Kidney (tissue), 14 donors: ENCODE measurements around the gene FUS. TPM values are rescaled to one million over a fixed set of nuclear protein-coding genes. Genes with fewer than 3 reads are reported as not detected.

Source experiments
- DNase-seq, 5 donors: peaks; one replicate each; pipeline ENCODE4 v3.0.0-alpha.2; 2013 to 2020
- FAIRE-seq: peaks from 2 replicates; lab custom pipeline; 2012; peaks lifted over from hg19 to GRCh38; lab: Jason Lieb, UNC
- H3K27ac ChIP-seq, 2 donors: one replicate each; pipeline ENCODE4 v1.7.0; 2013; ENCODE audit warnings: low read depth in 2 of 2, low read length in 2 of 2, inconsistent platforms in 1 of 2
- H3K27me3 ChIP-seq: one replicate; pipeline ENCODE4 v1.7.1; 2013; ENCODE audit warnings: low read length, inconsistent platforms; ENCODE audit not compliant: control insufficient read depth, insufficient read depth
- H3K36me3 ChIP-seq, 3 donors: one replicate each; pipeline versions ENCODE4 v1.7.0 to v1.7.1; 2013; ENCODE audit warnings: low read length in 3 of 3, control low read depth in 1 of 3, inconsistent platforms in 1 of 3; ENCODE audit not compliant: insufficient read depth in 3 of 3, control insufficient read depth in 2 of 3
- H3K4me1 ChIP-seq, 3 donors: one replicate each; pipeline versions ENCODE4 v1.7.0 to v1.7.1; 2013; ENCODE audit warnings: low read length in 3 of 3, inconsistent platforms in 1 of 3, low read depth in 1 of 3; ENCODE audit not compliant: control insufficient read depth in 2 of 3, insufficient read depth in 2 of 3
- H3K4me3 ChIP-seq, 3 donors: one replicate each; pipeline versions ENCODE4 v1.7.0 to v1.8.1; 2013; ENCODE audit warnings: low read length in 3 of 3, control low read depth in 1 of 3, inconsistent platforms in 1 of 3
- H3K9ac ChIP-seq, 3 donors: one replicate each; pipeline versions ENCODE4 v1.7.0 to v1.7.1; 2013; ENCODE audit warnings: low read length in 3 of 3, control low read depth in 1 of 3, inconsistent platforms in 1 of 3
- H3K9me3 ChIP-seq, 3 donors: one replicate each; pipeline versions ENCODE4 v1.7.0 to v1.7.1; 2013; ENCODE audit warnings: low read length in 3 of 3, control low read depth in 1 of 3, inconsistent platforms in 1 of 3; ENCODE audit not compliant: control insufficient read depth in 2 of 3, insufficient read depth in 1 of 3
- CTCF ChIP-seq: IDR thresholded peaks from 3 replicates; pipeline ENCODE4 v1.5.1; 2012; ENCODE audit warnings: mild to moderate bottlenecking, moderate library complexity, borderline replicate concordance; ENCODE audit not compliant: insufficient read depth; ENCODE audit errors: extremely low read depth
- intact Hi-C: fragments of 100-400 bp; cut with DNase I; formaldehyde crosslinking; loops from one replicate; pipeline ENCODE4 v1.11.1; 2022
- polyA plus RNA-seq: library from polyadenylated mRNA; stranded (reverse); fragments of 350-450 nt; fragmentation: Illumina TruSeq; extraction: RNeasy Lipid Tissue Mini Kit (QIAGEN cat#74804); gene quantifications from one replicate; pipeline ENCODE4 v1.2.3, GENCODE V29; 2014; ENCODE audit warnings: low read depth, low replicate concordance; ENCODE audit not compliant: insufficient read depth
- total RNA-seq: library from RNA; stranded (reverse); fragmentation: NEBNext Ultra II Directional; extraction: Animal tissue kit (Norgen Biotek cat#: 25700); gene quantifications from one replicate; pipeline ENCODE4 v1.2.1, GENCODE V29; 2021
- donor health status: control.
- donor health status: control.
- donor health status: control.
- donor health status: control.
- donor health status: control.
- donor health status: DM: yes; HTN: yes; CAD: no.
- donor health status: Normal renal cell carcinoma (clear cell type).

FUS gene
- total and polyA plus RNA-seq, 2 donors from 2014 or later = 180 to 333 TPM

- Histone ChIP-seq H3K4me1 (peaks cover 0 to 3% (median 0%) of the 10 kb centered on the region in 3 donors), H3K27ac (no peak overlapping the region), H3K9ac (no peak overlapping the region), H3K4me3 (no peak overlapping the region), H3K27me3 (no peaks in the 10 kb centered on the region), H3K36me3 (no peaks in the 10 kb centered on the region), H3K9me3 (no peaks in the 10 kb centered on the region)
- DNase-seq (no peak), FAIRE-seq (no peak)
- TF ChIP-seq CTCF = no peak
- intact Hi-C loops = no loop called here
Observed at GRCh38 chr16:31228206-31228605, 48.3 kb downstream of the FUS start.

DNA sequence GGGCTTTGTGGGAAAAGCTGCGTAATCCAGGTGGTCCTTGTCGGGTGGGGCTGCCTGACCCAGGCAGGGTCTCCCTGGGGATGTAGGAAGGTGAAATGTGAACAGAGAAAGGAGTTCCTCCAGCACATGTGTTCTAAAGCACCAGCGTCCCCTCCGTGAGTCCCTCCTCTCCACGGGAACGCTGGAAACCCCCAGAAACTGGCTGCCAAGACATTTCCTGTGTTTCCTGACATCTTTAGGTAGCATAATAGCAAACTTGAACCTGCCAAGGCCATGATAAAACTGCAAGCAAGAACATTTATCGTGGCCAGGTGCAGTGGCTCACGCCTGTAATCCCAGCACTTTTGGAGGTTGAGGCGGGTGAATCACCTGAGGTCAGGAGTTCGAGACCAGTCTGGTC is 49.6 kb downstream of the FUS start:
- intact Hi-C loops = no loop called here
- Histone ChIP-seq H3K9me3 (no peaks in the 10 kb centered on the region), H3K27me3 (no peaks in the 10 kb centered on the region), H3K27ac (no peak overlapping the region), H3K9ac (no peak overlapping the region), H3K4me1 (peaks cover 0 to 3% (median 0%) of the 10 kb centered on the region in 3 donors), H3K36me3 (no peaks in the 10 kb centered on the region), H3K4me3 (no peak overlapping the region)
- no peak for DNase-seq
- TF ChIP-seq CTCF = no peak
- no peak for FAIRE-seq

DNA sequence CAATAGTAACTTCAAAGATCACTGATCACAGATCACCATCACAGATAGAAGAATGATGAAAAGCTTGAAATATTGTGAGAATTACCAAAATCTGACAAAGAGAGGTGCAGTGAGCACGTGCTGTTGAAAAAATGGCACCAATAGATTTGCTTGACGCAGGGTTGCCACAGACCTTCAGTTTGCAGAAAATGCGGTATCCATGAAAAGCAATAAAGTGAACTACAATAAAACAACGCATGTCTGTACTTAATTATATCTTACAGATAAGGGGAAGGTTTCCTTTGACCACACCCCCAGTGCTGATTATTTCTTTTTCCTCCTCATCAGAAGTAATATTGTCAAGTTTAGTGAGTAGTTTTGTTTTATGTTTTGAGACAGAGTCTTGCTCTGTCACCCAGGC is 58.1 kb downstream of the FUS start:
- Histone ChIP-seq H3K27me3 (no peaks in the 10 kb centered on the region), H3K9me3 (peaks cover 0 to 3% (median 0%) of the 10 kb centered on the region in 3 donors), H3K4me1 (no peaks in the 10 kb centered on the region), H3K4me3 (no peak overlapping the region), H3K27ac (no peak overlapping the region), H3K9ac (no peak overlapping the region), H3K36me3 (no peaks in the 10 kb centered on the region)
- DNase-seq (no peak), FAIRE-seq (no peak)
- TF ChIP-seq CTCF = no peak
- intact Hi-C loops = no loop called here

Other genes starting within 250 kb of the FUS start
- gene ORAI3, start 231.1 kb upstream of the FUS start, total RNA-seq = 23.1 TPM
- 32.3 TPM for gene ORAI3, start 231.1 kb upstream of the FUS start, polyA plus RNA-seq
- gene SETD1A, start 222.4 kb upstream of the FUS start, total RNA-seq = 18.8 TPM
- 4.8 TPM for gene SETD1A, start 222.4 kb upstream of the FUS start, polyA plus RNA-seq
- 40.5 TPM for gene HSD3B7, start 194.9 kb upstream of the FUS start, total RNA-seq
- gene HSD3B7, start 194.9 kb upstream of the FUS start, polyA plus RNA-seq = 24.4 TPM
- 1.7 TPM for gene STX1B, start 169.5 kb upstream of the FUS start, total RNA-seq
- 0.22 TPM for gene STX1B, start 169.5 kb upstream of the FUS start, polyA plus RNA-seq
- 60.6 TPM for gene STX4, start 146.6 kb upstream of the FUS start, total RNA-seq
- 61.2 TPM for gene STX4, start 146.6 kb upstream of the FUS start, polyA plus RNA-seq
- 6.4 TPM for gene ZNF668, start 105.9 kb upstream of the FUS start, total RNA-seq
- gene ZNF668, start 105.9 kb upstream of the FUS start, polyA plus RNA-seq = 5.4 TPM
- gene ZNF646, start 105.7 kb upstream of the FUS start, total RNA-seq = 20.5 TPM
- 2.9 TPM for gene ZNF646, start 105.7 kb upstream of the FUS start, polyA plus RNA-seq
- 2.6 TPM for gene PRSS53, start 91.2 kb upstream of the FUS start, total RNA-seq
- 0.99 TPM for gene PRSS53, start 91.2 kb upstream of the FUS start, polyA plus RNA-seq
- 84.7 TPM for gene VKORC1, start 85.3 kb upstream of the FUS start, total RNA-seq
- 209 TPM for gene VKORC1, start 85.3 kb upstream of the FUS start, polyA plus RNA-seq
- 47.6 TPM for gene BCKDK, start 71.8 kb upstream of the FUS start, total RNA-seq
- gene BCKDK, start 71.8 kb upstream of the FUS start, polyA plus RNA-seq = 70.6 TPM
- 83.8 TPM for gene KAT8, start 62.5 kb upstream of the FUS start, total RNA-seq
- gene KAT8, start 62.5 kb upstream of the FUS start, polyA plus RNA-seq = 40.9 TPM
- gene PRSS8, start 44.4 kb upstream of the FUS start, total RNA-seq = 64.6 TPM
- gene PRSS8, start 44.4 kb upstream of the FUS start, polyA plus RNA-seq = 187 TPM
- gene PRSS36, start 30.1 kb upstream of the FUS start, total RNA-seq = 4.1 TPM
- 1.7 TPM for gene PRSS36, start 30.1 kb upstream of the FUS start, polyA plus RNA-seq
- gene PYCARD, start 22.6 kb downstream of the FUS start, total RNA-seq = 26.5 TPM
- gene PYCARD, start 22.6 kb downstream of the FUS start, polyA plus RNA-seq = 14.8 TPM
- gene TRIM72, start 34.0 kb downstream of the FUS start, total RNA-seq = 0.06 TPM
- 0.11 TPM for gene TRIM72, start 34.0 kb downstream of the FUS start, polyA plus RNA-seq
- gene PYDC1, start 37.0 kb downstream of the FUS start, total RNA-seq = not detected
- gene PYDC1, start 37.0 kb downstream of the FUS start, polyA plus RNA-seq = not detected
- gene ITGAM, start 79.8 kb downstream of the FUS start, total RNA-seq = 18.9 TPM
- gene ITGAM, start 79.8 kb downstream of the FUS start, polyA plus RNA-seq = 1.2 TPM
- gene ITGAX, start 175.0 kb downstream of the FUS start, total RNA-seq = 11.9 TPM
- 0.37 TPM for gene ITGAX, start 175.0 kb downstream of the FUS start, polyA plus RNA-seq
- 0.13 TPM for gene ITGAD, start 213.2 kb downstream of the FUS start, total RNA-seq
- not detected for gene ITGAD, start 213.2 kb downstream of the FUS start, polyA plus RNA-seq
- not detected for gene COX6A2, start 248.2 kb downstream of the FUS start, total RNA-seq
- 5.5 TPM for gene COX6A2, start 248.2 kb downstream of the FUS start, polyA plus RNA-seq